SIG-M5 treated with dmso at 0.1 percent for 504 hours (cell line): ENCODE measurements around the gene ZNF276.
"Not testable (repeated sequence)": the region's sequence is repeated elsewhere in the genome, so short reads cannot be mapped to it uniquely, and the experiment has no call there.

ENCODE experiments used
- DNase-seq: peaks from one replicate; lab custom pipeline; 2025; ENCODE audit not compliant: unreplicated experiment; lab: John Stamatoyannopoulos, UW

Gene ZNF276

GRCh38 chr16:89782489-89782888 lies 61.2 kb downstream of the ZNF276 start:
- DNase-seq: no peak

- DNase-seq: not testable (repeated sequence)
Observed at GRCh38 chr16:89783952-89784351, 62.6 kb downstream of the ZNF276 start.

GRCh38 chr16:89784406-89784805 lies 63.1 kb downstream of the ZNF276 start:
- no peak for DNase-seq

- no peak for DNase-seq
Observed at GRCh38 chr16:89785523-89786155, 64.3 kb downstream of the ZNF276 start.

GRCh38 chr16:89786474-89787364 lies 65.4 kb downstream of the ZNF276 start:
- no peak for DNase-seq

- no peak for DNase-seq
Observed at GRCh38 chr16:89787365-89787805, 66.0 kb downstream of the ZNF276 start.
